Activated naive CD4-positive, alpha-beta T cell treated with anti-CD3 and anti-CD28 coated beads for 36 hours (primary cell): ENCODE data around the gene LPAR1. TPM values are rescaled to one million over a fixed set of nuclear protein-coding genes. Genes with fewer than 3 reads are reported as not detected.

Experiments
- CTCF ChIA-PET: fragments of 350-600 bp; sonication (Branson Sonifier 250); formaldehyde crosslinking; loops from one replicate; lab custom pipeline; 2021; ENCODE audit warnings: antibody characterized with exemption; lab: Charles Lee
- DNase-seq: peaks from one replicate; pipeline ENCODE4 v3.0.0-alpha.2; 2020
- H3K27ac Mint-ChIP-seq: one replicate; pipeline ENCODE4 v1.8.0; 2021; ENCODE audit warnings: mild to moderate bottlenecking, mixed read lengths
- H3K27me3 Mint-ChIP-seq: one replicate; pipeline ENCODE4 v1.8.0; 2021; ENCODE audit warnings: low read depth, mixed read lengths
- H3K36me3 Mint-ChIP-seq: one replicate; pipeline ENCODE4 v1.8.0; 2021; ENCODE audit warnings: low read depth, mixed read lengths
- H3K4me1 Mint-ChIP-seq: one replicate; pipeline ENCODE4 v1.8.0; 2021; ENCODE audit warnings: low read depth, mixed read lengths
- H3K4me3 Mint-ChIP-seq: one replicate; pipeline ENCODE4 v1.8.0; 2021; ENCODE audit warnings: mild to moderate bottlenecking, moderate library complexity, mixed read lengths
- H3K9me3 Mint-ChIP-seq: one replicate; pipeline ENCODE4 v1.8.0; 2021; ENCODE audit warnings: mixed read lengths
- intact Hi-C: fragments of 100-400 bp; cut with micrococcal nuclease; formaldehyde crosslinking; loops from one replicate; pipeline ENCODE4 v1.15.1; 2023
- total RNA-seq, 2 experiments: library from RNA; stranded (reverse); gene quantifications; one replicate each; pipeline ENCODE4 v1.2.3, GENCODE V29; 2021

The LPAR1 gene
- total RNA-seq, 2 experiments from 2014 or later = not detected

DNA sequence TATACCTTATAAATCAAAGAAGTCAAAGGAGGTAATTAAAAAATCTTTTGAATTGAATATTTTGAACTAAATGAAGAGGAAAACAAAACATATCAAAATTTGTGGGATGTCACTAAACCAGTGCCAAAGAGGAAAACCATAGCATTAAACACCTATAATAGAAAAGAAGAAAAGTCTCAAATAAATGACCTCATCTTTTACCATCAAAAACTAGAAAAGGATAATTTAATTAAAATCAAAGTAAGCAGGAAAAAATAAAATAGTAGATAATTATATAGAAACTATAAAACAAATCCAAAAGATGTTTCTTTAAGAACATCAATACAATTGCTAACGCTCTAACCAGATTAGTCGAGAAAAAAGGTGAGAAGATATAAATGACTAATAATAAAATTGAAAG lies 47.8 kb downstream of the LPAR1 start:
- H3K4me1 Mint-ChIP-seq = no peaks in the 10 kb centered on the region
- H3K27me3 Mint-ChIP-seq = no peaks in the 10 kb centered on the region
- CTCF ChIA-PET = no interaction called here
- intact Hi-C loops = no loop called here
- H3K36me3 Mint-ChIP-seq = no peaks in the 10 kb centered on the region
- H3K4me3 Mint-ChIP-seq = no peak overlapping the region
- no peak overlapping the region for H3K27ac Mint-ChIP-seq
- no peak for DNase-seq
- no peaks in the 10 kb centered on the region for H3K9me3 Mint-ChIP-seq

DNA sequence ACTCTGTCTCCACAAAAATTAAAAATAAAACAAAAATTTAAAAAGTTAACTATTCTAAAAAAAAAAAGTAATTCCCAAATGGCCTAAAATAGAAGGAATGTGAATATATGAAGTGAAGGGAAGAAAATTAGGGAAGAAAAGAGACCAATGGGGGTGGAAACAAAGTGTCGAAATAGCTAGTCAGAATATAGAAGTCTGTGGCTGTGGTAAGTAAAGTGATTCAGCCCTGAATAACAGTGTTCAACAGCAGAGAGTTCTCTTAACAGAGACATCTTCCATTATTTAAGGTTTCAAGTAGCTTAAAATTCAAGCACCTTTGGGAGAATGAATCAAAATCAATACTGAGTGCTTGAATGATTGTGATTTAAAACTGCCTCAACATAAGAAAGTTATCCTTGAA lies 51.7 kb downstream of the LPAR1 start:
- Mint-ChIP-seq H3K4me1 (no peaks in the 10 kb centered on the region), H3K27me3 (no peaks in the 10 kb centered on the region), H3K36me3 (no peaks in the 10 kb centered on the region), H3K27ac (no peak overlapping the region), H3K9me3 (no peaks in the 10 kb centered on the region), H3K4me3 (no peak overlapping the region)
- CTCF ChIA-PET = interaction anchor here (0.6 kb wide), 1 partner anchor 134 kb away, joined by 6 read pairs; no protein-coding TSS in a partner anchor
- DNase-seq = no peak
- intact Hi-C loops = no loop called here

DNA sequence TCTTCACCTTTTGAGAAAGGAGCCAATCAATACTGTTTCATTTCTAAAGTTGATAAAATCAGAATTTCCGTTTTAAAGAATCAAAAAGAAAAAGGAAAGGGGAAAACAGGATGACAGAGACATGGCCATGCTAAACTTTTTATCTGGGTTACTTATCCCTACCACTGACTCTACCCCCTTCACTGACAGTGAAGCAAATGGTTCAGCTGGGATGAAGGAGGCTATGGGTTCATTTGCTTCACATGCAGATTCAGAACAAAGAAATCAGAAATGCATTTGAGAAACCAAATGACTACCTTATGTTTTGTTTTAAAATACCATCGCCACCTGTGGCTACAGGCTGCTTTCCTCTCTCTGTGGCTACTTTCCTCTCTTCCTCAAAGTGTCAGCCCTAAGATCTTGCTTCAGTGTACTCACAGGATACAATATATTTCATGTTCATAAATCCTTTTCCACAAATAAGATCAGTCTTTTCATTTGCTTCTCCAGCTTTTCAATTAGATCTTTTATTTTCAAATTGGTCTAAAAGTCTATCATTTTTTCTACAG lies 53.3 kb downstream of the LPAR1 start:
- Mint-ChIP-seq H3K4me1 (no peaks in the 10 kb centered on the region), H3K4me3 (no peak overlapping the region), H3K36me3 (no peaks in the 10 kb centered on the region), H3K27ac (no peak overlapping the region), H3K27me3 (no peaks in the 10 kb centered on the region), H3K9me3 (no peaks in the 10 kb centered on the region)
- intact Hi-C loops = no loop called here
- CTCF ChIA-PET = no interaction called here
- no peak for DNase-seq

DNA sequence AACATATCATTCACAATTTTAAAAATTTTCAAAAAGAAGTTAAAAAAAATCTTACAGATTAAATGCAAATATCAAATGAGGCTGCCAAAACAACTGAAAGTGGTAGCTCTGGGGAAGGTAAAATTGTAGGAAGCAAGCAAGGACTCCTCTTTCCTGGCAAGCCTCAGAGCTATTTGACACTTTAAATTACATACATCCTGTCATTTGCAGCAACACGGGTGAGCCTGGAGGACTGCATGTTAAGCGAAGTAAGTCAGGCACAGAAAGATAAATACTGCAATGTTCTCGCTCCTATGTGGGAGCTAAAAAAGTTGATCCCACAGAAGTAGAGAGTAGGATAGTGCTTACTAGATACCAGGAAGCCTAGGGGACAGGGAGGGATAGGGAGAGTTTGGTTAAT lies 58.0 kb downstream of the LPAR1 start:
- Mint-ChIP-seq H3K27ac (no peak overlapping the region), H3K9me3 (no peaks in the 10 kb centered on the region), H3K36me3 (no peaks in the 10 kb centered on the region), H3K4me1 (no peaks in the 10 kb centered on the region), H3K27me3 (no peaks in the 10 kb centered on the region), H3K4me3 (no peak overlapping the region)
- DNase-seq = no peak
- intact Hi-C loops = no loop called here
- CTCF ChIA-PET = no interaction called here

DNA sequence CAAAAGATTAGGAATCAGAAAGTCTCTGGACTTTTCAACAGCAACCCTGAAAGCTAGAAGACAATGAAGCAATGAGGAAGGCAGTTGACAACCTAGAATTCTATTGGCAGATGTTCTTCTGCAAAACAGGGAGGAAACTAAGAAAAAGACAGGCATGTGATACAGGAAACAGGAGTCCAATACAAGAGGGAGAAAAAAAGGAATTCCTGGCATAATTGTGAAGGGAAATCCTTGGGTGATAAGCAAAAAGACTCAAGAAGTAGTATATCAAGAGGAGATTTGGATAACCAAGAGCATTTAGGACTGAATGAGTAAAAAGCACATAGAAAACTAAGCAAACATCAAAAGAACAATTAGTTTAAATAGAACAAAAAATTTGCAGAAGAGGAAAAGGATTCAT lies 58.6 kb downstream of the LPAR1 start:
- CTCF ChIA-PET = no interaction called here
- Mint-ChIP-seq H3K4me1 (no peaks in the 10 kb centered on the region), H3K27me3 (no peaks in the 10 kb centered on the region), H3K36me3 (no peaks in the 10 kb centered on the region), H3K27ac (no peak overlapping the region), H3K9me3 (no peaks in the 10 kb centered on the region), H3K4me3 (no peak overlapping the region)
- intact Hi-C loops = no loop called here
- no peak for DNase-seq

DNA sequence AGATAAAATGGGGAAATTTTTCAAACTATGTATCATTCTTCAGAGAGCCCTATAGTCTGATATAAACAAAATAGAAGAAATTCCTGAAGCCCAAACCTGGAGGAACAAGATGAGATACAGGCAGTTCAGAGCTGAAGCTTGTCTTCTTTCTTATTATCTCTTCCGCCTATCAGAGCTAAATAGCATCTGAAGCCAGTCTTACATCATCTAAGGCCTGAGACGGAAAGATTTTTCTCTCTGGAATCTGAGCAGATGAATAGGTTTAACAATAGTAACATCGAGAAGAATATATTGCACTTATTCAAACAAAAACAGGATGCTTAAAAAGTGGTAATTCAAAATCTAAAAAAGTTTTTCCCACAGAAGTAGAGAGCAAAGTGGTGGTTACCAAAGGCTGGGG lies 59.8 kb downstream of the LPAR1 start:
- no peak for DNase-seq
- no peaks in the 10 kb centered on the region for H3K9me3 Mint-ChIP-seq
- no peak overlapping the region for H3K4me3 Mint-ChIP-seq
- intact Hi-C loops = no loop called here
- CTCF ChIA-PET = no interaction called here
- no peak overlapping the region for H3K27ac Mint-ChIP-seq
- no peaks in the 10 kb centered on the region for H3K4me1 Mint-ChIP-seq
- no peaks in the 10 kb centered on the region for H3K27me3 Mint-ChIP-seq
- no peaks in the 10 kb centered on the region for H3K36me3 Mint-ChIP-seq

DNA sequence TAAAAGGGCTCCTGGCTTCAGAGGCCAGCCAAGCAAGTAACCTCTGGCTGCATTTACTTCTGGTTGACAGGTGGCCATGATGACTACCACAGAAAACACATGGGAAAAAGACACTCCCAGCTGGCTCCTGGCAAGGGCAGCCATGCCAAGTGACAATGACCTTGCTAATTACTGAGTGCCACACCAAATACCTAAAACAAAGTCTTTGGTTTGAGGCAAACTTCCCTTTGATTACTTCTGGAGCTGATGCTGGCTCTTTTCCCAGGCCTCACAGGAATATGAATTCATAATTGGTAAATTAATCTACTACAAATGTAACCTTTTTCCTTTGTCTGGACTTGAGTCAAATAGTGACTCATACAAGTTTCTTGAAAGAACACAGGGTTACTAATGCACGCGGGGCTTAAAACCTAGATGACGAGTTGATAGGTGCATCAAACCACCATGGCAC lies 61.0 kb downstream of the LPAR1 start:
- H3K4me3 Mint-ChIP-seq = no peak overlapping the region
- intact Hi-C loops = no loop called here
- no peaks in the 10 kb centered on the region for H3K27me3 Mint-ChIP-seq
- DNase-seq = no peak
- no peaks in the 10 kb centered on the region for H3K4me1 Mint-ChIP-seq
- CTCF ChIA-PET = no interaction called here
- H3K27ac Mint-ChIP-seq = no peak overlapping the region
- H3K36me3 Mint-ChIP-seq = no peaks in the 10 kb centered on the region
- no peaks in the 10 kb centered on the region for H3K9me3 Mint-ChIP-seq

DNA sequence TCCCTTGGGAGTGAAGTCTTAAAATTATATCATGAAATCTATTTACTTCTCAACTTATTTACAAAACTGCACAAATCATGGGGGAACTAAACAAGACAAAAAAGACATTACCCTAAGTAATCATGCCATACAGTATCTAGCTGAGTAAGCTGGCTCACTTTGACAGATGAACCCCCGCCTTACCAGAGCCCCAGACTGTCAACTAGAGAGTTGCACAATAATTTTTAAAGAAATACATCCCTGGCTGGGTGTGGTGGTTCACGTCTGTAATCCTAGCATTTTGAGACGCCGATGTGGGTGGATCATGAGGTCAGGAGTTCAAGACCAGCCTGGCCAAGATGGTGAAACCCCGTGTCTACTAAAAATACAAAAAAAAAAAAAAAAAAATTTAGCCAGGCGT lies 62.3 kb downstream of the LPAR1 start:
- Mint-ChIP-seq H3K27me3 (no peaks in the 10 kb centered on the region), H3K9me3 (no peaks in the 10 kb centered on the region), H3K36me3 (no peaks in the 10 kb centered on the region), H3K4me1 (no peaks in the 10 kb centered on the region), H3K4me3 (no peak overlapping the region), H3K27ac (no peak overlapping the region)
- DNase-seq = no peak
- intact Hi-C loops = no loop called here
- CTCF ChIA-PET = no interaction called here

DNA sequence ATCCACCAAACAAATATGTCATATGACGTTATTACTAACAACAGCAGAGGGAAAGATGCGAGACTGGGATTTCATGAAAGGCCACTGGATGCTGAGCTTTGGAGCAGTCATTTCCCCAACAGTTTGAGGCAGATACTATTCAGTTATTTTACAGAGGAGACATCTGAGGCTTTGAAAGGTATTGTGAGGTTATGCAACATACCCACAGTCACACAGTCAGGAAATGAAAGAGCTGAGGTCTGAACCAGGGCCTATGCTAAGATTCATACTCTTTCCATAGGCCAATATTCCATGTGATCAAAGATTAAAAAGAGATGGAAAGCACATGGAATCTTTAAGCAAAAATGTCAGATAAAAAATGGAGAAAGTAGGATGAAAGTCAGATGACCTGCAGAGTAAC lies 63.0 kb downstream of the LPAR1 start:
- Mint-ChIP-seq H3K4me1 (no peaks in the 10 kb centered on the region), H3K4me3 (no peak overlapping the region), H3K27me3 (no peaks in the 10 kb centered on the region), H3K27ac (no peak overlapping the region), H3K9me3 (no peaks in the 10 kb centered on the region), H3K36me3 (no peaks in the 10 kb centered on the region)
- intact Hi-C loops = no loop called here
- CTCF ChIA-PET = no interaction called here
- no peak for DNase-seq

DNA sequence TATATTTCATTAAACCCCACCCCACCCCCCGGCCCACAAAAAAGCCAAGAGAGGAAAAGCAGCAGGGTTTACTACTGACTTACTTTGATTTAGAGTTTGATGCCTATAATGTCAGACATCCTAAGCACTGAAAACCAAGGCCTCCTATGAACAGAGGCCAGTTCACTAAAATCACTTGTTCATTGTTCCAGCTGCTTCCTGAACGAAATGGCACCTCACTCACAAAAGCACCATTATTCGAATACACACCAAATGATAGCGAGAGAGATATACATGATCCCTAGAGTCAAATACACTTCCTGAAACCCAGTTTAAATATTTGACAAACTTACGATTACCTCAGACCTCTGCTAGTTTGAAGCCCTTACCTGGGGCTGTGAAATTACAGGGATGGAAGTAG lies 66.6 kb downstream of the LPAR1 start:
- DNase-seq = no peak
- Mint-ChIP-seq H3K9me3 (peaks cover 2% of the 10 kb centered on the region), H3K4me3 (no peak overlapping the region), H3K27ac (no peak overlapping the region), H3K36me3 (no peaks in the 10 kb centered on the region), H3K27me3 (no peaks in the 10 kb centered on the region), H3K4me1 (no peaks in the 10 kb centered on the region)
- intact Hi-C loops = no loop called here
- CTCF ChIA-PET = no interaction called here

DNA sequence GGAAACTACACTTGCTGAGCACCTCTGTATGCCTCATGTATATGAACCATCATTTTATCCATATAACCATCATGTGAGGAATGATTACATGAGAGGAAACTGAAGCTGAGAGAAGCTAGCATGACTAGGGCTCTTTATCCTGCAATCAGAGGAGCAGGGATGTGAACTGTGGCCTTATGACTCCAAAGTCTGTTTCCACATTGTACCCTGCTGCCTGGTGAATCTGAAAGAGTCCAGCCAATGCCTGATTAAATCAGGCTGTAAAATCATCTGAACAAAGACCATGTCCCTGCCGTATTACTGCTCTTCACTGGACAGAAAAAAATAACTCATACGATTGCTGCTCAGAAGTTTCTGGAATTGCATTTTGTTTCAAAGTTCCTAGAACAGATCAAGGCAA lies 67.0 kb downstream of the LPAR1 start:
- no peak for DNase-seq
- Mint-ChIP-seq H3K36me3 (no peaks in the 10 kb centered on the region), H3K27ac (no peak overlapping the region)

DNA sequence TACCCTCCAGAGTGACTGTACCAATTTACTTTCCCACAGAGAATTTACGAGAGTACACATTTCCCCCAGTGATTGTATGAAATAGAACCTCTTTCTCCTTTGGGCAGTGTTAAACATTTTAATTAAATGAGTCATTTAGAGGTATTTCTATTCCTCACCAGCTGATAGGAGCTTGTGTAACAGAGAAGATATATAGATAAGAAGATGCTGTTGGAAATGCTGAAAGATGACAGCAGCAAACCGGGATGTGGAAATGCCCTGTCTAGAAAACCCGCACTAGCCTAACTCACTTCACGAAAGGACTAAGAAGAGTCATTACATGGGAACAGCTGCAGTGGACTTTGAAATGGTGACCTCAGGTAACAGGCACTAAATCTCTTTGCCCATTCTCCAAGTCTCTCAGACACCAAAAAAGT lies 68.3 kb downstream of the LPAR1 start:
- Mint-ChIP-seq H3K9me3 (peaks cover 5% of the 10 kb centered on the region), H3K4me3 (no peak overlapping the region), H3K27ac (no peak overlapping the region), H3K27me3 (no peaks in the 10 kb centered on the region), H3K4me1 (no peaks in the 10 kb centered on the region), H3K36me3 (no peaks in the 10 kb centered on the region)
- DNase-seq = no peak
- CTCF ChIA-PET = no interaction called here
- intact Hi-C loops = no loop called here

More for the DNA sequence above, 67.0 kb downstream of the LPAR1 start:
- CTCF ChIA-PET = no interaction called here
- H3K4me1 Mint-ChIP-seq = no peaks in the 10 kb centered on the region
- H3K4me3 Mint-ChIP-seq = no peak overlapping the region
- H3K9me3 Mint-ChIP-seq = peaks cover 2% of the 10 kb centered on the region
- intact Hi-C loops = no loop called here
- no peaks in the 10 kb centered on the region for H3K27me3 Mint-ChIP-seq

DNA sequence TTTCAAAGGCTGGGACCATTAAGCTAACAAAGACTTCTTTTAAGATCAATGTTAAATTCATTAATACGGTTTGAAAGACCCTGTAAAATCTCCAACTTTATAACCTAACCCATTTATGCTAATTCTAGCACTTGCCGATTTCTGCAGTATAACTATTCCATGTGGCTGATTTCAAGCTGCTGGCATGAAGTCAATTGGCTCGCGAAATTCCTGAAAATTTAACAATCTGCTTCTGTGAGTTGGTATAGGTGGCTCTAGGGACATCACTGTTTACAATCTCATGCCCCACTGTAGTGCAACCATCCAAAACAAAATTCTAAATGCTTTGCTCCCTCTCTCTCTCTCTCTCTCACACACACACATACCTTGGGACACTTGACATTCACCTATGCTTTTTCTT lies 70.2 kb downstream of the LPAR1 start:
- CTCF ChIA-PET = no interaction called here
- peaks cover 5% of the 10 kb centered on the region for H3K9me3 Mint-ChIP-seq

More for the DNA sequence above, 70.2 kb downstream of the LPAR1 start:
- intact Hi-C loops = no loop called here
- no peaks in the 10 kb centered on the region for H3K4me1 Mint-ChIP-seq
- no peak for DNase-seq
- no peaks in the 10 kb centered on the region for H3K27me3 Mint-ChIP-seq
- H3K4me3 Mint-ChIP-seq = no peak overlapping the region
- no peaks in the 10 kb centered on the region for H3K36me3 Mint-ChIP-seq
- H3K27ac Mint-ChIP-seq = no peak overlapping the region
